Tongue (tissue), 2 donors: Measurements from ENCODE around the gene CEP135. TPM values are rescaled to one million over a fixed set of nuclear protein-coding genes. Genes with fewer than 3 reads are reported as not detected.
A peak's percentile ranks its signal among the peaks of the same experiment; 100 is the strongest.
"Not testable (repeated sequence)": the region's sequence is repeated elsewhere in the genome, so short reads cannot be mapped to it uniquely, and the experiment has no call there.

Experiments
- DNase-seq: peaks from one replicate; pipeline ENCODE4 v3.0.0-alpha.2; 2015
- total RNA-seq: library from RNA; depleted of rRNA; stranded (reverse); fragments of >200 nt; gene quantifications from one replicate; pipeline ENCODE4 v1.2.3, GENCODE V29; 2014

Gene CEP135, protein sequence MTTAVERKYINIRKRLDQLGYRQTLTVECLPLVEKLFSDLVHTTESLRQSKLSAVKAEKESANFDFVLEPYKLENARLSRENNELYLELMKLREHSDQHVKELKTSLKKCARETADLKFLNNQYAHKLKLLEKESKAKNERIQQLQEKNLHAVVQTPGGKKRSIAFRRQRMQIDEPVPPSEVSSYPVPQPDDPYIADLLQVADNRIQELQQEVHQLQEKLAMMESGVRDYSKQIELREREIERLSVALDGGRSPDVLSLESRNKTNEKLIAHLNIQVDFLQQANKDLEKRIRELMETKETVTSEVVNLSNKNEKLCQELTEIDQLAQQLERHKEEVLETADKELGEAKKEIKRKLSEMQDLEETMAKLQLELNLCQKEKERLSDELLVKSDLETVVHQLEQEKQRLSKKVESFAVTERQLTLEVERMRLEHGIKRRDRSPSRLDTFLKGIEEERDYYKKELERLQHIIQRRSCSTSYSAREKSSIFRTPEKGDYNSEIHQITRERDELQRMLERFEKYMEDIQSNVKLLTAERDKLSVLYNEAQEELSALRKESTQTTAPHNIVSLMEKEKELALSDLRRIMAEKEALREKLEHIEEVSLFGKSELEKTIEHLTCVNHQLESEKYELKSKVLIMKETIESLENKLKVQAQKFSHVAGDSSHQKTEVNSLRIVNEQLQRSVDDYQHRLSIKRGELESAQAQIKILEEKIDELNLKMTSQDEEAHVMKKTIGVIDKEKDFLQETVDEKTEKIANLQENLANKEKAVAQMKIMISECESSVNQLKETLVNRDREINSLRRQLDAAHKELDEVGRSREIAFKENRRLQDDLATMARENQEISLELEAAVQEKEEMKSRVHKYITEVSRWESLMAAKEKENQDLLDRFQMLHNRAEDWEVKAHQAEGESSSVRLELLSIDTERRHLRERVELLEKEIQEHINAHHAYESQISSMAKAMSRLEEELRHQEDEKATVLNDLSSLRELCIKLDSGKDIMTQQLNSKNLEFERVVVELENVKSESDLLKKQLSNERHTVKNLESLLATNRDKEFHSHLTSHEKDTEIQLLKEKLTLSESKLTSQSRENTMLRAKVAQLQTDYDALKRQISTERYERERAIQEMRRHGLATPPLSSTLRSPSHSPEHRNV
- 13.0 TPM for total RNA-seq

DNA sequence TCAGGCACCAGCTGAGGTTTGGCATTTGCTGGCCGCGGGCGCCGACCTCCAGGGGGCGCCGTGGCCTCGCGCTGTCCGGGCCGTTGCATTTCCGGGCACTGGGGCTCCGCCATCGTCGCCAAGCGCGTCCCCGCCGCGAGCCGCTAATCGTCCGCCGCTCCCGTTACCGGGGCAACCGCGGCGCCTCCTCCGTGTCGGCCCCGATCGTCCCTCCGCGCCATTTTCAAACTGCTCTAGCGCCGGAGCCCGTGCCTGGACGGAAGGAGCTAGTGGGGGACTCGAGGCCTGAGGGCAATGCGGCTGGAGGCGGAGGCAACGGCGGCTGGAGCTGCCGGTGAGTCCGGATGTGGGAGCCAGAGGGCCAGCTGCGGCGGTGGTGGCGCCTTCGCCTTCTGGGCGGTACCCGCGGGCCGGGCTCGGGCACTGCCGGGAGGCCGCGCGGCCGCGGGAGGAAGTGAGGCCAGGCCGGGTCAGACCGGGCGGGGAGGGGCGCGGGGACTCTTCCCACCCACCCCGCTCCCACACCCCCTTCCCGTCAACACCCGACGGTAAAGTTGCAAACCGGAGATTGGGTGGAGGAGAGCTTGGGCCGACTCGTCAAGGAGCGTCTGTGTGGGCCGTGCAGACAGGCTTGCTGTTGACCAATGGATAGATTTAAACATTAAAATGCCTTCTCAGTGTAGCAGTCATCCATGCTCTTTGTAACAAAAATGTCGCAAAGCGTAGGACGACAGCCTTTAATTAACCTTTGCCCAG, at the start of gene CEP135:
CEP135 (plus strand) TSS at position 220 of the 756 bp plus-strand sequence. CDS start 3,186 bp downstream, outside the sequence.
- DNase-seq: peak; percentile 97

DNA sequence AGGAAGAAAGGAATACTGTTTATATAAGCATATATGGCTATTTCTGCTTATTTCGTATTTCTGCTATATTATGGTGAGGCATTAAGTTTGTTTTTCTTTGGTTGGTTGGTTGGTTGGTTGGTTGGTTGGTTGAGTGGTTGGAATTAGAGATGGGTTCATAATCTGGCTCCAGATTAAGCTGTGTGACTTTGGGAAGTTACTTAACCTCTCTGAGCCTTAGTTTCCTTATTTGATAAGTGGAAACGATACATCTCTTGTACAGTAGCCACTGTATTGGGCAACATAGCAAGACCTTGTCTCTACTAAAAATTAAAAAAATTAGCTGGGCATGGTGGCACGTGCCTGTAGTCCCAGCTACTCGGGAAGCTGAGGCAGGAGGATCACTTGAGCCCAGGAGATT, 46.1 kb upstream of the CEP135 start:
- no peak for DNase-seq

DNA sequence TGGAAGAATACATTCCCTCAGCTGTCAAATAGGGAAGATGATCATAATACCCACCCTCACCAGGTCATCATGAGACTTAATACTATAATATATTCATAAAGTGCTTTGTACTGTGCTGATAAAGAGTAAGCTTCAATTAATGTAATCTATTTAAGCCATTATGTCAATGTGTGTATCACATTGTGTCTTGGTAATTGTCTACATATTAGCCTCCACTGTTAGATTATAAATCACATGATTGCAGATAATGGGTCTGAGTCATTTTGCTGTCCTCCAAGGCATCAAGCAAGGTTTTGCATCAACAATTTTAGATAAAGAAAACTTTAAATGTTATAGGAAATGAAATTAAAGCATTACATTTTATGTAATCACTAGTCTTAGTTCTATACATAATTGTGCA, 45.2 kb upstream of the CEP135 start:
- no peak for DNase-seq

DNA sequence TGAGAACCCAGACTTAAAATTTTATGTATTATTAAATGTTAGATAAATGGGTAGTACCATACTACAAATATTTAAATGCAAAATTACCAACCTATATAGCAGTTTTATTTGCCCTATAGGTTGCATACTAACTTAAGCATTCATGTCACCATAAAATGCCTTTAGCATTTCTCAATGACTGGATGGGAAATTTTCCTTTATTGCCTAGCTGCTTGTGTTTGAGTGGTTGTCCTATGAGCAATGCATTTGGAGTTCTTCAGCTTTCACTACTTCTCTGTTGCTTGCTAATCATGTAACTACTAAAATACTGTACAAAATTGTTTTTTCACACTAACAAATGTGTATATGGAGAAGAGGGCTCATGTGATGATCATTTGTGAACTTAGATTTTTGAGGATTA, 44.2 kb upstream of the CEP135 start:
- DNase-seq: no peak

DNA sequence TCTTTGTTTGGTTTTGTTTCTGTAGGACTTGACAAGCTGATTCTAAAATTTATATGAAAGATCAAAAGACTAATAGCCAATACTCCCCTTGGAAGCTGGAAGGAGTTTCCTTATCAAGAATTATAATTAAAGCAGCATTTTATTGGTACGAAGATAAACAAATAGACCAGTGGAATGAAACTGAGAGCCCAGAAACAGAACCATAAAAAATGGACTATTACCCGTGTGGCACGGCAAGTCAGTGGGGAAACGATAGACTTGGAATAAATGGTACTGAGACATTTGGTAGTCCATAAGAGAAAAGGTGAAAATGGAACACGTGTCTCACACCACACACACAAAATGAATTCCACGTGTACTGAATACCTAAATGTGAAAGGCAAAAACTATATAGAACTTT, 42.4 kb upstream of the CEP135 start:
- DNase-seq: no peak

DNA sequence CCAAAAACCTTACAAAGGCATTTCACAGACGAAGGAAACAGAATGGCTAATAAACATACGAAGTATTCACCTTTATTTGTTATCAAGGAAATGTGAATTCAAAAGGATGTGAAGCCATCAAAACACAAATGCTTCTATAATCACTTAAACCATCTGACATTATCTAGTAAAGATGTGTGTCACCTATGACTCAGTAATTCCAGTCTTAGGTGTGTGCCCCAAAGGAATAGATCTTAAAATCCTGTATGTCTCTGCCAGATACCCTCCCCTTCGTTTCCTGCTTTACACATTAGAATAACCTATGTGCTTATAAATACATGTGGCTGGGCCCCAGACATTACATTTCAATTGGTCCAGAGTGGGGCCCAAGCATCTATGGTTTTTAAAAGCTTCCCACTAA, 41.8 kb upstream of the CEP135 start:
- DNase-seq: no peak

DNA sequence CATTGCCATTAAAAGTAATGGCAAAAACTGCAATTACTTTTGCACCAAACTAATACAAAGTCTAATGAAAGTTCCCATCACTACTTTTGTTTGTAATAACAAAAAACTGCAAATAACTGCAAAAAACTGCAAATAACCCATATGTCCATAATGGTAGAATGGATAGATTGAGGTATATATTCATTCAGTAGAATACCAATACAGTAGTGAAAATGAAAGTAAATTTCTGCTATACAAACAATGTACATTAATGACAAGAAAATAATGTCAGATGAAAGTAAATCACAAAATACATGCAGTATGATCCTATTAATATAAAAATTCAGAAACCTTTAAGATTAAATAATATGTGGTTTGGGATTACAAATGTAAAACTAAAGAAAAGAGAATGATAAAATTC, 41.3 kb upstream of the CEP135 start:
- no peak for DNase-seq

DNA sequence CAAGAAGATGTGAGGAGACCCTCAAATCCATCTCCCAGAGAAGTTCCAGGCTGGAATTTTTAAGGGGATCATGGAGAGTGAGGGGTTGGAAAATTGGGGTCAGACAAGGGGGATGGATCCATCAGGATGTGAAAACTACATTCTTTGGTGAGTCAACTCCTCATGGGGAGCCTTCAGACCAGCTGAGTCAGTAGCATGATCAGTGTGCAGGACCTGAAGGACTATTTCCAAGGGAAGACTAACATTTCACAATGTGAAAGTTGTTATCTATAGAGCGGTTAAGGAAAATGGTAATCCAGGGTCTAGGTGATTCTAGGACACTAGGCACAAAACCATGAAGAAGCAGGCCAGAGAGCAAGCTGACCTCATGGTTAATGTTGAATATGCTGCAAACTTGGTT, 38.6 kb upstream of the CEP135 start:
- DNase-seq: no peak

DNA sequence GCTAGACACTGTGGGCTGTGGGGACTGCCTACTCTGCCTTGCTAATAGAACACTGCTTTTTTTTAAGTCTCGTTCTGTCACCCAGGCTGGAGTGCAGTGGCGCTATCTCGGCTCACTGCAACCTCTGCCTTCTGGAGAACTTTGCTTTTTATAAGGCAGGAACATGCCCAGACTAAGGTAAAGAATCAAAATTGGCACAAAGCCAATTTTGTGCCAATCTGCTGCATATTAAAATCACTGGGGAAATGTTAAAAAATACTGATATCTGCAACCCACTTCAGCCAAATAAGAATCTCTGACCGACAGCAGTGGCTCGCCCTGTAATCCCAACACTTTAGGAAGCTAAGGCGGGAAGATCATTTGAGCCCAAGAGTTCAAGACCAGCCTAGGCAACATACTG, 36.5 kb upstream of the CEP135 start:
- no peak for DNase-seq

DNA sequence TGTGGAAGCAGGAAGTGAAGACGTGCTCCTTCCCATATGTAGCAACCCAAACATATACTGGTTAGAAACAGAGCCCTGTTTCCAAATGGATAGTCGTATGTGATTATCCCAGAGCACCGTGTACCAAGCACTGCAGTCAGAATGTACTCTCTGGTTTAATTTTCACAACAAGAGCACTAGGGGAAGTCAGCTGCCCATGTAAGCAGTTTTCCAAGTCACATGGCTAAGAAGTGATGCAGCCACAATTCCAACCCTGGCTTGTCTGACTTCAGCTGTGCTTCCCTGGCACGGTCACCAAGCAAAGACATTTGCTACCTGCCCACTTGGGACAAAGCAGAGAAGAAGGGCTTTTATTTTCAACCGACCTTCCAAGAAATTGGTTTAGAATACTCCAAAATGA, 28.2 kb upstream of the CEP135 start:
- peak; percentile 12 for DNase-seq

DNA sequence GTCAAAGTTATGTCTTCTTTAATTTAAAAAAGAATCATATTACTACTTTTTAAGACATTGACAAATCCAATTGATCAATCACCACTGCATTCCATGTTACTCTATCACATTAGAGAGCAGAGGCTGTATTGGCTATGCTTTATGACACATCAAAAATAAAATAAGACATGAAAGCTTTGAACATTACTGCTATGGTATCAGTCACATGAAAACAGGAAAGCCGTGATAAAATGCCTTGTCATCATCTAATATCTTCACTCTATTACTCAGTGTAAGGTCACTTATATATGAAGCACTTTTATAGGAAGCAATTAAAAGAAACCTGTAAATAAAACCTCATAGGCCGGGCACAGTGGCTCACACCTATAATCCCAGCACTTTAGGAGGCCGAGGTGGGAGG, 27.7 kb upstream of the CEP135 start:
- no peak for DNase-seq

DNA sequence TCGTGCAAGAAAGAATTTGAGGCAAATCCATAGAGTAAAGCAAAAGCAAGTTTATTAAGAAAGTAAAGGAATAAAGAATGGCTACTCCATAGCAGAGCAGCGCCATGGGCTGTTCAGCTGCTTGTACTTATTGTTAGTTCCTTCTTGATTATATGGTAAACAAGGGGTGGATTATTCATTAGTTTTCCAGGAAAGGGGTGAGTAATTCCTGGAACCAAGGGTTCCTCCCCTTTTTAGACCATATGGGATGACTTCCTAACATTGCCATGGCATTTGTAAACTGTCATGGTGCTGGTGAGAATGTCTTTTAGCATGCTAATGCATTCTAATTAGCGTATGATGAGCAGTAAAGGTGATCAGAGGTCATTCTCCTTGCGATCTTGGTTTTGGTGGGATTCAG, 23.5 kb upstream of the CEP135 start:
- no peak for DNase-seq

DNA sequence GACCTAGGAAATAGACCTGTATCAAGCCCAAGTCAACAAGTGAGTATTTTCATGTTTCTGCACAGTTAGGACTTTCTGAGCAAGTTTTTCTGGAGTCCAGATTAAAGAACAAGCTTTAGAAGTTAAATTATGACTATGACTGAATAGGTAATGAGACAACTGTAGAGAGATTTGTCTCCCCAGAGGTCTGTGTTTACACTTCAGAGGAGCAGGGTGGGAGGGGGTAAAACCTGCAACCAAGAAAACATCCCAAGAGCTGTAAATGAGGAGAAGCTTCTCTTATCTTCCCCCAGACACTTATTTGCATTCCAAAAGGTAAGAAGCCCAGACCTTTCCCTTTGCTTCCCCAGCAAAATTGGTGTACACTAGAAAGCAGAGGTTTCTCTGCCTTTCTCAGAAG, 22.1 kb upstream of the CEP135 start:
- DNase-seq: no peak

DNA sequence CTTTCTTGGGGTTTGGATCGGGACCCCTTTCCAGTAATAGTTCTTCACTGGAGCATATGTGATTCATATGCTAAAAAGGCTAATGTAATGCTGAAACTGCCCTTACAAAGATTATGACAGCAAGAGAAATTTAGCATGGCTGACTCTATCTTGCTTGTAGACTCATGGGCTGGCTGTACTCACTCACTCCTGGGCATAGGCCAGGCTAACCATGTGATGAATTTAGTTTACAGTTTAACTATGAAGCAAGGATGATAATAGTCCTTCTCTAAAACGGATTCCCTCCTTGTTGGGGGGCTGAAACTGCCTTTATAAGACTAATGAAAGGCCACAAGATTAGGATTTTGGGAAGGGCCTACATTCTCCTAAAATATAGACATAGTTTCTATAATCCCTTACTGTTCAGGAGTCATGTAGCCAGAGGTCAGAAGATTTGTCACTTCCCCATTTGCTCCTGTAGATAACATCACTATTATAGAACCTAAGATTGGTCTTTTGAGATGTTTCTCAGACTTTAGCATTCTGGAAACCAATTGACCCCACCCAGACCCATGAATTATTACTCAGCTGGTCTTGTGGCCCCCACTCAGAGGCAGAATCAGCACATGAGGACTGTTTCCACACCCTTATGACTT, 20.8 kb upstream of the CEP135 start:
- DNase-seq: no peak

DNA sequence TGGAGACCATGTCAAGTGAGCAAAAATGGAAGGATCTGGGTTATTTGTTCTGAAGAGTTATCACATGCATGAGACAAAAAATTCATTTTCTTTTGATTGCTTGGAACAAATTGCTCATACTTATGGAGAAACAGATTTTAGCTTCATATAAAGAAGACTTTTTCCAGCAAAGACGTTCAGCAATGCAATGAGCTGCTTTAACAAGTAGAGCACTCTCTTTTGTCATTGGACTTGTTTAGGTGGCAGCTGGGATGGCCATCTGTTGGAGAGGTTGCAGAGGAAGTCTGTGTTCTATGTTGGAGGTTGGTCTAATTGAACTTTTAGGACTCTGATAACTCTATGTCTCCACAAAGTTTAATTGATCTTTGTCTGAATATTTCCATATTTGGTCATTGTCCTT, 19.9 kb upstream of the CEP135 start:
- no peak for DNase-seq

DNA sequence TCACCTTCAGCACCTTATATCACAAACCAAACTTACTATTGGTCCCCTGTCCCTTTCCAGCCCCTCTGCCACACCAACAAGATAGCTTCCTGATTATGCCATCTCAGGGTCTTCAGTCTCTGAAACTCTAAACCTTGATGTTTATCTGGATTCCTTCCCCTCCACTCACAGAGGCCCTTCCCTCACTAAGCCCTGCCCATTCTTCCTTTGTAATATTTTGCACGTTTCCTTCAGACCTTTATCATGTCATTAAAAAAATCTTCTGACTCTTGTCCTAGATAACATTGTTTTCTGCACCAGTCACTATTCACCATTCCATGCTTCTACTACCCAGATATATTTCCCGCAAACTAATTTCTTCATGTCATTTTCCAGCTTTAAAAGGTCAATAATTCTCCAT, 17.7 kb upstream of the CEP135 start:
- DNase-seq: no peak

DNA sequence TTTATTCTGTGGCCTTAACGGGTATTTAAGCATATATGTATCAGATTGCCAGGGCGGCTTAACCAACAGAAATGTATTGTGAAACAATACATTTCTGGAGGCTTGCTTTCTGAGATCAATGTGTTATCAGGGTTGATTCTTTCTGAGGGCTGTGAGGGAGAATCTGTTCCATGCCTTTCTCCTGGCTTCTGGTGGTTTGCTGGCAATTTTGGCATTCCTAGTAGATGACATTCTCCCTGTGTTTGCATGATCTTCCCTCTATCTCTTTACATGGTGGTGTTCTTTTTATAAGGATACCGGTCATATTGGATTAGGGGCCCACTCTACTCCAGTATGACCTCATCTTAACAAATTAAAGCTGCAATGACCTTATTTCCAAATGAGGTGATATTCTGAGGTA, 16.9 kb upstream of the CEP135 start:
- DNase-seq: no peak

DNA sequence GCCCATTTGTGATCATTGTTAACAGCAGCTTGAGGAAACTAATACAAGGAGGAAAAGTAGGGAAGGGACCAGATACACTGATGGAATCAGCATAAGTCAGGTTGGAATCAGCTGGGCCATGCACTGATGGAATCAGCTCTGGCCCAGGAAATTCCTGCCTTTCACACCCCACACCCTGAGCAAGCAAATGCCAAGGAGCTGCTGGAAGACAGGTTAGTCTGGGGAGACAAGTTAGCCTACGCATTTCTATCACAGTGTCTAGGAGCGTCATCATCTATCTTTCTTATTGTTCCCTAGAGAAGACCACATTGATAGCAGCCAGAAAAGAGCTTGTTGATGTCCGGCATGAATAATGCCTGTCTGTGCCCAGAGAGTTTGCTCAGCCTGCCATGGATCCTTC, 16.2 kb upstream of the CEP135 start:
- no peak for DNase-seq

DNA sequence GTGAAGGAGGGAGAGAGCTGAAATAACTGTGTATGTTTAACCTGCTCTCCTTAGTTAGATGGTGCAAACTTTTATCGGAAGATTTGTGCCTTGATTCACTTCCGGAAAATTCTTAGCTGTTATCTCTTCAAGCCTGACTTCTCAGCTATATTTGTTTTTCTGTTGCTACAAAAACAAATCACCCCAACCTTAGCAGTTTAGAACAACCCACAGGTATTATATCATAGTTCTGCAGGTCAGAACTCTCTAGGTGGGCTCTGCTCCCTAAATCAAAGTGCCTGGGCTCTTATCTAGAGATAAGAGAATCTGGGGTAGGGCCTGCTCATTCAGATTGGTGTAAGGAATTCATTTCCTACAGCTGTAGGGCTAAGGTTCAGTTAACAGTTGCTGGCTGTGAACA, 15.1 kb upstream of the CEP135 start:
- DNase-seq: no peak

DNA sequence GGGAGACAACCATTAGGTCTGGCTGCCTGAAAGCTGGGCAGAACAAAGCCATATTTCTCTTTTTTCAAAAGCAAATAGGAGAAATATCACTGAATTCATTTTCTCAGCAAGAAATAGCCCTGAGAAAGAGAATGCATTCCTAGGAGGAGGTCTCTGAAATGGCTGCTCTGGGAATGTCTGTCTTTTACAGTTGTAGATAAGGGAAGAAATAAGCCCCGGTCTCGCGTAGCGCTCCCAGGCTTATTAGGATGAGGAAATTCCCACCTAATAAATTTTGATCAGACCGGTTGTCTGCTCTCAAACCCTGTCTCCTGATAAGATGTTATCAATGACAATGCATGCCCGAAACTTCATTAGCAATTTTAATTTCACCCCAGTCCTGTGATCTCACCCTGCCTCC, 12.8 kb upstream of the CEP135 start:
- not testable (repeated sequence) for DNase-seq

DNA sequence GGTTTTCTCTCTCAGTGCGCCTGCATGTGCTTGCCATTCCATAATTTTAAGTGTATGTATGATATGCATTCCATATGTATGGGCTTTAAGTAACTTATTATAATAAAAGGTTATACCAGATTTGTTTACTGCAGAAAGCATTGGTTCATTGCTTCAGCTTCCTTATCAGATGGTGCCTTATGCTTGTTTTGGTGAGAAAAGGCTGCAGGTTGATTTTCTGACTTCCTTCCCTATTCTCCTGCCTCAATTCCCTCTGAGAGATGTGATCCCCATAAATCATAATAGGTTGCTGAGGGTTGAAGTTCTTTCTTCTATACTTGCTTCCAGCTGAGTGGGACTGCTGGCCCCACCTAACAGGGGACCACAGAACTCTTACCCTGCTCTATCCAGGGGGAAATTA, 10.3 kb upstream of the CEP135 start:
- no peak for DNase-seq

DNA sequence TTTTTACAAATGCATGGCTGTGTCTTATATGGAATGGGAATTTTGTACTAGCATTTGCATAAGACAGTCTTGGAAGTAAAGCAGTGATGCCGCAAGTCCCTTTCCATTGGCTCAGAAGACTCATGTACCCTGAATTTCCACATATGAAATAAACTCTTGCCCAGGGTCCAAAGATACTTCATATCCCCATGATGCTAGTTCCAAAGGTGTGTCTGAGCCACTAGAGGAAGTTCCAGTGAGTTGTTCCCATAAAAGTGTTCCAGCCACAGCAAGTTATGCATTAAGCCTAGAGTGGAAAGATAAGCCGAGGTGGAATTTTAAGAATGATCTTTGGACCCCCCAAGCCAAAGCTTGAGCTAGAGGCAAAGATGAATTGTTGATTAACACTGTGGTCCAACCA, 9.3 kb upstream of the CEP135 start:
- DNase-seq: no peak
